HG03060 (cell line): Measurements from ENCODE around the gene TMPRSS11B.
"Not testable (repeated sequence)": the region's sequence is repeated elsewhere in the genome, so short reads cannot be mapped to it uniquely, and the experiment has no call there.

Source experiments
- ATAC-seq: cut with Tn5 transposase; IDR thresholded peaks from one replicate; pipeline ENCODE4 v1.9.1; 2021; ENCODE audit warnings: low read depth, moderate number of reproducible peaks; ENCODE audit not compliant: unreplicated experiment

The TMPRSS11B gene

DNA sequence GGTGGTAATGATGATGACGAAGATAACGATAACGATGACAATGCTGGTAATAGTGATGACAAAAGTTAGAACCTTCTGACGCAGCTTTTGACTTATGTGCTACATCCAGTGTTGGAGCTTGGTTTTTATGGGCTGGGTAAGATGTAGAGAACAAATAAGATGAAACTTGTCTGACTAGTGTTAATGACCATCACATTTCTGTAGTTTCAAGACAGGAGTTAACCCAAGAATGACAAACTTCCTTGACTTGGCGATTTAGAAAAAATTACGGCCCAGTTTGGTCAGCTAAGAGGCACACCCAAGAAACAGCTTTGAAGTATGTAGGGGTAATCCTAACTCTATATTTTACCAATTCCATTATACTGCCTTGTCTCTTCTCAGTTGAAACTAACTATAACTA is at the start of gene TMPRSS11B:
TSS of gene TMPRSS11B (minus strand) at position 101 of the 400 bp plus-strand sequence. CDS start 136 bp downstream, outside the sequence.
- no peak for ATAC-seq

DNA sequence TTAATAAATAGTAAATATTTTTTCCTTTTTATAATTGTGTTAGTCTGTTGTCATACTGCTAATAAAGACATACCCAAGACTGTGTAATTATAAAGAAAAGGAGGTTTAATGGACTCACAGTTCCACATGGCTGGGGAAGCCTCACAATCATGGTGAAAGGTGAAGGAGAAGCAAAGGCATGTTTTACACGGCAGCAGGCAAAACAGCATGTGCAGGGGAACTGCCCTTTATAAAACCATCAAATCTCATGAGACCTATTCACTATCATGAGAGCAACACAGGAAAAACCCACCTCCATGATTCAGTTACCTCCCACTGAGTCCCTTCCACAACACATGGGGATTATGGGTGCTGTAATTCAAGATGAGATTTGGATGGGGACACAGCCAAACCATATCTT is 45.8 kb upstream of the TMPRSS11B start:
- ATAC-seq = no peak

DNA sequence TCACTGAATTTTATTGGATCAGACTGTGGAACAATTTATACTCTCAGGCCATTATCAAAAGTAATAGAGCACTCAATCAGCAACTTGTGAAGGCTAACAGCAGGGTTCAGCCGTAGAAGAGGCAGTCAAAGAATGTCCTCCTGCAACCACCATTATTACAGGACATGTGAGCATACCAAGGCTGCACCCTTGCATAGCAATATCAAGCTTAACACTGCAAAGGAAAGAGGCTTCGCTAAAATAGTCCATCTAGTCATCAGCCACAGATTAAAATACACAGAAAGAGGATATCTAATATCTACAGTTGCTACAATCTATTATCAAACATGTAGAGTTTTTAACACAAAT is 42.9 kb upstream of the TMPRSS11B start:
- ATAC-seq = no peak

DNA sequence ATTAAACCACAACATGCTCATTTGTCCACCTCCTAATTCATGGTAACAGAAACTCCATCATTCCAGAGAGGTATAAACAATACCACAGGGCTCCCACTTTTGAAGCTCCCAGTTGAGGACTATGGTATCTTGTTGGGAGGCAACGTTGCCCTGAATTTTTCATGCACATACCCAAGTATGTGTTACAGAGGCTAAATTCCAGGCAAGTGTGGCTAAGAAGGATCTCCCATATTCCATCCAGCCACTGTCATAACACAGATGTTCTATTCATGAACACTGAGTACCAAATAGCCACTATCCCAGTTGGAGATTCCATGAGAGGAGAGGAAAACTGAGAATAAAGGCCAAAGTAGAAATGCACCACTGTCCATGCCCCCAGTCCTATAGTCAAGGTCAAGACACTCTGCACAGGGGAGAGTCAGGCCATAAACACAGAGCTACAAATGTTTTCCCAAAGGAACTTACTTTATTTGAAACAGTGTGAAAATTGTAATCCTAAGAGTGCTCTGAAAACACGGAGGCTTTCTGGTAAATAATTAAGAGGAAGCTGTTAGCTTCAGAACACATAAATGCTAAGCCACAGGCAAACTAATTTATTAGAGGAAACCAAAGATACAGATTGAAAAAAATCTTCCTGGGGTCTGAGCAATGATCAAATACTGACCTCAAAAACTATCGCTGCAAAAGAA is 42.4 kb upstream of the TMPRSS11B start:
- no peak for ATAC-seq

DNA sequence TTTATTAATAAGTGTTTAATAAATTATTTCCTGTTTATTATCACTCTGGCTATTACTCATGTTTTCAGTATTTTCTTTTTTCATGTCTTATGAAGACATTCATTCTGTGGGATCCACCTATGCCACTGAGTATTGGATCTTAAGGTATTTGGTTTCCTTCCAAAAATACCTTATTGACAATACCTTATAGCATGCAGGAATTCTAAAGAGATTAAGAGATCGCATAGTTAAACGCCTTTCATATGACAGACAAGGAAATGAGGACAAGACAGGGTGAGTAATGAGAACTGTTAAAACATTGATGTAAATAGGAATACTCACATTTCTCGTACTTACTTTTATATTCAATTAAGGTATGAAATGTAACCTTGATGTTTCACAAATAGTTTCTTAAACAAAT is 38.2 kb upstream of the TMPRSS11B start:
- ATAC-seq = no peak

DNA sequence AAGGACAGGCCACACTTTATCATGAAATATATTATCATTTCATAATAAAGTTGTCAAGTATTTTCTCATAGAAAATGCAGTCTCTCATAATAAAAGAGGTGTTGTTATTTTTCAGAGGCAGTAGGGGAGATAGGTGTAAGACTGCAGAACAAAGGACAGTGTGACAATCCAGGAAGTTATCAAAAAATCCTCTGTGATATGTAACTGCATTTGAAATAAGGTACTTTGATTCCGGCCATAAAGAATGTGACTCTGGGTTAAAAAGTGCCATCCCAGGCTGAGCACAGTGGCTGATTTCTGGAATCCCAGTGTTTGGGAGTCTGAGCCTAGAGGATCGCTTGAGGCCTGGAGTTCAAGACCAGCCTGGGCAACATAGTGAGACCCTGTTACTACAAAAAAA is 37.6 kb upstream of the TMPRSS11B start:
- ATAC-seq = no peak

DNA sequence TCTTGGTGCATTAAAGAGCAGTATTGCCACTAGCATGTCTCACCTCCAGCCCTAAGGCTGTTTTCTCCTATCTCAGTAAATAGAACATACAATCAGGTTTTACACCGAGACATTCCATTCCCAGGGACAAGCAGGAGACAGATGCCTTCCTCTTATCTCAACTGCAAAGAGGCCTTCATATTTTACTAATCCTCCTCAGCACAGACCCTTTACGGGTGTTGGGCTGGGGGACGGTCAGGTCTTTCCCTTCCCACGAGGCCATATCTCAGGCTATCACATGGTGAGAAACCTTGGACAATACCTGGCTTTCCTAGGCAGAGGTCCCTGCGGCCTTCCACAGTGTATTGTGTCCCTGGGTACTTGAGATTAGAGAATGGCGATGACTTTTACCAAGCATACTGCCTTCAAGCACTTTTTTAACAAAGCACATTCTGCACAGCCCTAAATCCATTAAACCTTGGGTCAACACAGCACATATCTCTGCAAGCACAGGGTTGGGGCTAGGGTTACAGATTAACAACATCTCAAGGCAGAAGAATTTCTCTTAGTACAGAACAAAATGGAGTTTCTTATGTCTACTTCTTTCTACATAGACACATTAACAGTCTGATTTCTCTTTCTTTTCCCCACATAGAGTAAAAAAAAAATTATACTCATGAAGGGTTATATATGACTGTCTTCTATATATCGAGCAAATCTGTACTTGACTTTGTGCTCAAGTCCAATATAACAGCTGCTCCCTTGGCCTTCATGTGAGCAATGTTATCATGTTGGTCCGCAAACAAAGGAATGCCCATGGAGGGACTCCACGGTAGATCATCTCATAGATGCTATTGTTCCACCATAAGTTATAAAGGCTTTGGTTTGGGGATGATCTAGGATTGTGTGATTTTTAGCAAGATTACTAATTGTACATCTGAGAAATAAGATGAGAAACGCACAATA is 36.6 kb upstream of the TMPRSS11B start:
- not testable (repeated sequence) for ATAC-seq

DNA sequence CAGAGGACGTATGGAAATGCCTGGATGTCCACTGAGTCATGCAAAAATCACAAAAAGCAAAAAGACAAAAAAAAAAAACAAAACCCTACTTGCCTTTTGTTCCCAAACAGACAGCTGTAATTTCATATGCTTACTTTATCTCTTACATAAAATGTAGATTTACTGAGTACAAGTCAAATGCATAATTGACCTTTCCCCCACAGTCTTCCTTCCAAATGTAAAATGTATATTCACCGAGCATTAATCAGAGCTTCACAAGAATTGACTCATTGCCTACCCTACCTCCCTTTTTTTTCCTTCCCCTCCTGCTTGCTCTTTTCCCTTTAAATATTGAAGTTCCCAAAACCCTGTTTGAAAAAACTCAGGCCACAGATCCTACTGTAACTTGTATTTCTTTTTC is 32.5 kb upstream of the TMPRSS11B start:
- ATAC-seq = no peak

DNA sequence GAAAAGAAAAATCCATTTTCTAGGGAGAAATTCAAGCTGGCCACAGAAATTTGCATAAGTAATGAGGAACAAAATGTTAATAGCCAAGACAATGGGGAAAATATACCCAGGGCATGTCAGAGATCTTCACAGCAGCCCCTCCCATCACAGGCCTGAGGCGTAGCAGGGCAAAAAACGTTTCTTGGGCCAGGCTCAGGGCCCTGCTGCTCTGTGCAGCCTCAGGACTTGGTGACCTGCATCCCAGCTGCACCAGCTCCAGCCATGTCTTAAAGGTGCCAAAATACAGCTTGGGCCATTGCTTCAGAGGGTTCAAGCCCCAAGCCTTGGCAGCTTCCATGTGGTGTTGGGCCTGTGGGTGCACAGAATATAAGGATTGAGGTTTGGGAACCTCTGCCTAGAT is 32.1 kb upstream of the TMPRSS11B start:
- ATAC-seq = no peak

GRCh38 chr4:68272860-68273259 is 27.4 kb upstream of the TMPRSS11B start:
- ATAC-seq = no peak

GRCh38 chr4:68272380-68272779 is 26.9 kb upstream of the TMPRSS11B start:
- no peak for ATAC-seq

- ATAC-seq = no peak
Measured at GRCh38 chr4:68271851-68272357, 26.4 kb upstream of the TMPRSS11B start.

DNA sequence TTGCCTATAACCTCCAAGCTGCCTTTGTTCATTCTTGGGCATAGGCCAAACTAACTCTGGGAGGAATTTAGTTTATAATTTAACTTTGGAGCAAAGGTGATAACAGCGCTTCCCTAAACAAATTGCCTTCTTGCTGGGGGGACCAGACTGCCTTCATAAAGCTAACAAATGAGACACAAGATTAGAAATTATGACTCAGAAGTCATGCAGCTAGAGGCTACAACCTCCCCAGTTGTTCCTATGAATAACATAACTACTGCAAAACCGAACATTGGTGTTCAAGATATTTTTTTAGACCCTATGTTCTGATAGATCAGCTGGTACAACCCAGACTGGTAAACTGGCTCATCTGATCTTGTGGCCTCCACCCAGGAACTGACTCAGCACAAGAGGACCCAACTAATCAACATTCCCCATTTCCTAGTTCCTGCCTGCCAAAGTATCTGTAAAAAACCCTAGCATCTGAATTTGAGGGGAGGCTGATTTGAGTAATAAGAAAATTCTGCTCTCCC is 22.0 kb upstream of the TMPRSS11B start:
- no peak for ATAC-seq

- no peak for ATAC-seq
Measured at GRCh38 chr4:68264875-68265565, 19.5 kb upstream of the TMPRSS11B start.

DNA sequence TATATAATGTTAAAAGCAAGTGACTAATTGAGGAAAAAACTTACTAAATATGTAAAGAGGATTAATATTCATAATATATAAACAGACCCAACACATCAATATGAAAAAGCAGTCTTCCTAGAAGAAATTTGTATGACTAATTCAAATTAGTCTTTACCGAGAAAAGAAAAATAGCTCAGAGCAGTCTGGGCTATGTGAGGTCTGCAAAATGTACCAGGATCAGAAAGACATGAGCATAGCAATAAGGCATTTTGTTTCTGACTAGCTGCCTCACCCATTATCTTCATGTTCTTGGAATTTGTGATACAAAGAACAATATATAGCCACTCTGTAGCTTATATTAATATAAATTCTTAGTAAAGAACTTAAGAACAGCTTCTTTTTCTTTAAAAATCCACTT is 13.7 kb upstream of the TMPRSS11B start:
- ATAC-seq = no peak

GRCh38 chr4:68257719-68258118 is 12.2 kb upstream of the TMPRSS11B start:
- no peak for ATAC-seq

GRCh38 chr4:68256284-68256683 is 10.8 kb upstream of the TMPRSS11B start:
- ATAC-seq = no peak

- ATAC-seq = no peak
Measured at GRCh38 chr4:68250151-68250930, 4.8 kb upstream of the TMPRSS11B start.

- peak; percentile 59 for ATAC-seq
Measured at GRCh38 chr4:68249434-68249833, 3.9 kb upstream of the TMPRSS11B start.

DNA sequence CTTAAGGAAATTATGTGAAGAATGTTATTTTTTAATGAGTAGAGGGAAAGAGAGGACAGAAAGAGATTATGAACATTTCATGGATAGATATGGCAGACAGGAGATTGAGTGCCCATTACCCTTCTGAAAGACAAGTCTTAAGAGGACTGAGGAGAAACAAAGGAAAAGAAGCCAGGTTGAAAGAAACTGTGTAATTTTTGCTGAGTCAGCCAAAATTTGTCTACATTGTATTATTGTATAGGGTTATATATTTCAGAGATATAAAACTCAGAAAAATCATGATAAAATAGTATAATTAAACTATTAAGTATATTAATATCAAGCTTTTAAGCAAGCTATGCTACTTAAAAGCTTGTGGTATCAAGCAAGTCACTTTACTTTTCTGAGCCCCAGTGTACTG is 4.9 kb downstream of the TMPRSS11B start:
- ATAC-seq = no peak
